GM12892 (cell line): Measurements from ENCODE around the gene REPIN1.

Source experiments
- POLR2A ChIP-seq: IDR thresholded peaks from 2 replicates; pipeline ENCODE4 v1.6.1; 2011; ENCODE audit warnings: low read depth, low read length, control low read depth
- POLR2AphosphoS5 ChIP-seq: IDR thresholded peaks from 2 replicates; pipeline ENCODE4 v1.6.1; 2011; ENCODE audit warnings: low read depth, low read length, control low read depth

DNA sequence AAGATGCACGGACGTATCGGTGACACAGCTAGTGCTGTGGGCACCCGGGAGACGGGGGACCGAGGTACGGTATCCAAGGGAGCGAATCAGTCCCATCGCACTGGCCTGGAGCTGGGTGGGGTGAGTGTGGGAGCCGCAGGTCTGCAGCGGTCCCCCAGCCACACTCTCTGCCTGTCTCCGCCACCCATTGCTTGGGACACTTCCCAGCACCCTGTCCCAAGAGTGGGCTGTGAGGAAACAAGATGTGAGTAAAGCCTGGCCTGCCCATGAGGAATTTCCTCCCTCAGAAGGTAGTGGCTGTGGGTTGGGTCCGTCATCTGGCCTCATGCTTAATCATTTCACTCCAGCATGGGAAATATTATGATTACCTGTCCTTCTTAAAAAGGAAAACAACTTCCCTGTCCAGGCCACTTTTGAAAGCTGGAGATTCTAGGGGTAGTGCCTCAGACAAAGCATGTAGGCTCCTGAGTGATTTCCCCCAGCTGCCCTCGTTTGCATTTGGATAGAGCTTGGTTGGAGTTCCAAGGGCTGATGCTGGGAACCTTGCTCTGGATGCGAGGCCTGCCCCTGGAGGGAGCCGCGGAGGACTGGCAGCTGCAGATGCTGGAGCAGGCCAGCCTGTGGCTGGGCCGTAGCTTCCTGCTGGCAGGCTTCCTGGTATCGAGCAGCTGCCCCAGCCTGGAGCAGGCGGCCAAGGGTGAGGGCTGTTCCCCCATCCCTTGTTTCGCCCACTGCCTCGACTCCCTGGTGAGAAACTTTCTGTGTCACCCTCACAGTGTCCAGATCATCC is 39.1 kb upstream of the REPIN1 start:
- TF ChIP-seq POLR2A (no peak), POLR2AphosphoS5 (no peak)
